ENCODE data around the gene GNAQ.

Gene GNAQ

DNA sequence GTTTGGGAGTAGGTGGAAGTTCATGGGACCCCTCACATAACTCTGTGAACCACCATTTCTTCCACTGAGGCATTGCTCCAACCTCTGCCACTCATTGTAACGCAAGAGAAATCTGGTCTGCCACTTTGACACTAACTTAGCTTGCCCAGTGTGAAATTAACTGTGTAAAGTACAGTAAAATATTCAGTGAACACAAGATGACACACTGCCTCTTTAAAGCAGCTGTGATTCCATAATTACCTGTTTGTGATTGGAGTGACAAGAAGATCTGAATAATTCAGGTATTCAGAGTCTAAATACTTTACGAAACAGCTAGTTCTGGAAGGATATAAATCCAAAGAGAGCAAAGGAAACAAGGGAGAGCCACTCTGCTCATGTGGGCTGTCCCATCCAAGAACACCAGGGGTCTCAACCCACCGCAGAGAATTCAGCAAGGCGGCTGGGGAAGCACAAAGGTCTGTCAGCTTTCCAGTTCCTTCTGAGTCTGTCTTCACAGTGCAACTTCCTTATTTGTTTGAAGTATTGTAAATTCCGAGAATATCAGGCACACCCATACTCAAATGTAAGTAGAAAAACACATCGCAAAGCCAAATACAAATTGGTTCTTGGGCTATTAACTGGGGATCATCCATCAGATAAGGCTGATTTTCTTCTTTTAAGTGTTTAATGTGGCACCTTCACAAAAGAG lies 86.9 kb downstream of the GNAQ start:
- DNase-seq (ENCODE audit: low read depth): no peak

DNA sequence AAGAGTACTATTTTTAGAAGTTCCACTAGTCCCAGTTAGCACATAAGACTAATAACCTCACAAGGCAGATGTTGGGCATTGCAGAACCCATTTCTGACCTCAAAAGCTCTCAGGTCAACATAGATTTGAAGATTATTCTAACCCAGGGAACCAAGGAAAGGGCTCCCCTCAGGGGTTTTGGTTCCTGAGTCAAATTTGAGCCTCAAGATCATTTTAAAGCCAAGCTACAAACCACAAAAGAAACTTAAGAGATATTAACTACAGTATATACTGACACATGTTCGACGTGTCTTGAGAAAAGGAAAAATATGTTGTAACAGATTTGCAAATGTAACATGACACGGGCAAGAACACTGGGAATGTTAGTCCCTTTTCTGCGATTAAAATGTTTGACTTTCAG lies 88.6 kb downstream of the GNAQ start:
- no peak for DNase-seq (ENCODE audit: low read depth)

DNA sequence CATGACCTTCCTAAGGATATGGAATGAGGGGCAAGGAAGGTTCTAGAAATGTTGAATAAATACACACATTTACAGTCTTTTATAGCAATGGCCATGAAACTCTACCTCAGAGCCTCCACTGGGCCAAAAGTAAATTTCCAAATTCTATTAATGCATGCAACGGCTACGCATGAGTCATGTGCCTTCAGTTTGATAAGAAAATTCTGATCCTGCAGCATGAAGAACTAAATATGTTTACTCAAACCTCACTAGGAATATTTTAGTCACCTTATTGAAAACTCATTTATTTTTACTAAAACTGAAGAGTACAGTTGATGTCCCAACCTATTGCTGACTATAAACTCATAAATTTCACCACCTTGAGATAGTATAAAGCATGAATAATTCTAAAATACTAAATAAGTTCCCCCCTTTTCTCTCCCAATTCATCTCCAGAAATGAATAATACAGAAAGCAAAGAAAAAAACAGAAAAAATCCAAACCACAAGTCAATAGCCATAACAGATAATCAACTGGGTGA lies 92.4 kb downstream of the GNAQ start:
- DNase-seq (ENCODE audit: low read depth): no peak

DNA sequence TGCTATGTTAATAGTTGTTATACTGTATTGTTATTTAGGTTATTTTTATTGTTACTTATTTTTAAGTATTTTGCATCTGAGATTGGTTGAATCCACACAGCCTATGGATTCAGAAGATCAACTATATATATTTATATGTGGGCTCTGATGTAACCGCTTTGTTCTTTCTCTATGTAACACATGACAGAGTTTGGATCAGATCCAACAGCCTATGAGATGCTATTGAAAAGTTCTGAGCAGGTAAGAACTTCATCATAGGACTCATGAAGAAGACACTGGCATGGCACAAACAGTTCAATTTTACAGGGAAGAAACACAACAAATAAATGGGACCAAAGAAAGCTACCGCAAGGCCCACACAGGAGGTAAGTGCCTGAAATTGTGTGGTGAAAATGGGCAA lies 93.4 kb downstream of the GNAQ start:
- DNase-seq (ENCODE audit: low read depth): no peak

DNA sequence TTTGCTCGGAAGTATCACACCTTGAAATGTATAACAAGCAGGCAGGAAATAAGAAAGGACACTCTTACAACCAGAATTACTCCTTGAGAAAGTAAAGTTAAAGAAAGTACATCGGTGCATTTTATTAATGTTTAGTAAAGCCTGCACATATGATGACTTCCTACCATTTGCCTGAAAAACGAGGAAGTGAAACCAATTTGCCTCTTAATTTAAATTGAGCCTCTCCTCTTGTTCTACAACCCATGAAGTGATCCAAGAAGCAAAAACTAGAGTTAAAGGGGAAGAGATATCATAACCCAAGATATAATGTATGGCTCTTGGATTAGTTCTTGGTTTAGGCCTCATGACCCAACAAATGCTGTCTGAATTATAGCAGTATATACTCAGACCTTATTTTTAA lies 95.6 kb downstream of the GNAQ start:
- DNase-seq (ENCODE audit: low read depth): no peak

DNA sequence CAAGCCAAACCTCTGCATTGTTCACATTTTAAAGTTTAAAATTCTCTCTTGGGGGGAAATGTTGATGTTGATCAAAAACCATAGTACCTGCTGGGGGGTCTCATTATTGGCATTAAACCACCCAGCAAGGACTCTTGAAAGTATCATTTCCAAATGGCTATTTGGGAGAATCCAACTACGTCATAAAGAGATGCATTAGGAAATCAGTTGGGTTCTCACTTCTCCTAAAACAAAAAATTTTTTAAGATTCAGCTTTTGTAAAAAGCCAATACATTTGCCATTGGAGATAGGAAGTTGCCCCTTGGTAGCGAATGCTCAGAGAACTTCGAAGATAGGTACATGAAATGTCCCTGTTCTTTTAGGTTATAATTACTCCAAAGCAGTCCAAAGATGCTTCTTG lies 96.4 kb downstream of the GNAQ start:
- no peak for DNase-seq (ENCODE audit: low read depth)

DNA sequence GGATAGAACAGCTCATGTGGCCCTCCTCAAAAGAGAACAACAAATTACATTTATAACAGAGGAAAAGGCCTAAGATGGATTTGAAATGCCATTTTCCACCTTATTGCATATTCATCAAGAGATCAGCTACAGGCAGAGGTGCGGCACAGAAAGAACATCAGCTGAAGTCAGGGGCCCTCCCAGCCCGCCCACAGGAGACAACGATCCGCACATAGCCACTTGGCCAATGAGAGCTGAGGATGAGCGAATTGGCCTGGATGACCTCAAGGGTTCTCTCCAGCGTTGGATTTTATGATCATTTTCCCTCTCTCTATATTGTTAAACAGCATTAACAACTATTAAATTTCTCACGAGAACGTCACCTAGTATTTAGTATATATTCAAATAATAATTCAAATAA lies 97.6 kb downstream of the GNAQ start:
- DNase-seq (ENCODE audit: low read depth): no peak

DNA sequence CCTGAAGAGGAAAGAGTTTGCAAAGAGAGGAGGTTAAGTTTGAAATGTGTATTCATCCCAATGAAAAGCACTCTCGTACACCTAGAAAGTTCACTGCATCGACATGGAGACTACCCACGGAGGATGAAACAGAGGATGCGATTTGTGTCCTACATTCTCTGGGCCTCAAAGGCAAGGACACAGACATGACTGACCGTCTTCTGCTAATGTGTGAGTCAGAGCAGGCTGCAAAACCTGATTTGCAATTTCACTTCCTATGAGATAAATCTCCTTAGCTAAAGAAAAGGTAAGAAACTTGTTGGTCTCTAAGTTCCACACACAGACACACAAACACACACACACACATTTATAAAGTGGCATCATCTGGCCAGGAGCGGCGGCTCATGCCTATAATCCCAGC lies 98.6 kb downstream of the GNAQ start:
- no peak for DNase-seq (ENCODE audit: low read depth)

DNA sequence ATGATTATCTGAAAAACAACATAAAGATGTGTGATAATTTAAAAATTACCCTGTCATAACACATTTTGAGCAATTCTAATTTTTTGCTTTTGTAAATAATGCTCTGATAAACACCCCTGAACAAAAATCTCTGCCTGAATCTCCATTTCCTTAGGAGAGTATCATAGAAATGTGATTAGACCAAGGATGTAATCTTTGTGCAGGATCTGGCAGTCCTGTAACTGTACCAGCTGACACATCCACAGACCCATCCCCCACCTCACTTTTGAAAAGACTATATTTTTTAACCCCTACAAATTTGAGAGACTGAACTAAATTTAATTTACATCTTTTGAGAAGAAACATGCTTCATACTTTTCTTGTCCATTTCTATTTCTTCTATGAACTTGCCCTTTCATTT lies 101.7 kb downstream of the GNAQ start:
- no peak for DNase-seq (ENCODE audit: low read depth)

DNA sequence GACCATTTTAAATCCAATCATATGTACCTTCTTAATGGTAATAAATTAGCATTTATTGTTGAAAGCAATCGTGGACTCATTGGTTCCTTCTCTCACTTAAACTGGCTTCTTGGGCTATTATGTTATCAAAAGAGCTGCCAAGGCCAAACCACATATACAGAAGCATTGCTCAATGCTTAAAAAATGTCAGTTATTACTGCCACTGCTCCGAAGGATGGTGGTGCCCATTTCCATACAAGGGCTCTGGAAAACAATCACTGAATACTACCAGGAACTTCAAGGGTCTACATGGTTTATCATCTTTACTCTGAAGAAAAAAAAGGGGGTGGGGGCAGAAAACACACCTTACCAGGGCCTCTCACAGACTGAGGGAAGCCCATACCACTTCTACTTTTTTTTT lies 104.3 kb downstream of the GNAQ start:
- no peak for DNase-seq (ENCODE audit: low read depth)

DNA sequence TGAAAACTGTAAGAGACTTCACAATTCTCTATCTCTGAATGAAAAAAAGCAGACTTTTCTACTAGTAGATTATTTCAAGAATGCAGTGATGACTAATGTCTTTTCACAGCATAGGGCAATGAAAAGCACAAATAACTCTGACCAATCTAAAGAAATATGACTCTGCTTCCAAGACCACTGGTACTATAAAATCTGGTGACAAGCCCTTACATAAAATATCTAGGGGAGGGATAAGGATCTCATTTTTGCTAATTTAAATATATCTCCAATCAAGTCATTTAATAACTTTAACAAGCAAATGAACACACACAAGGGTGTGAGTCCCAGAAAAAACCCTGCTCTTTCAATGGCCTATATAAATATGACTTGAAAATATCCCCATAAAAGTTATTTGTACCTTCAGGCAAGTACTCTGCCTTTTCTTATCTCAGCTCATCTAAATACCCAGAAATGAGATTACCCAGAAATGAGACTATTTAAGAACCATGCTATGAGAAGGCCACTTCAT lies 105.2 kb downstream of the GNAQ start:
- no peak for DNase-seq (ENCODE audit: low read depth)

DNA sequence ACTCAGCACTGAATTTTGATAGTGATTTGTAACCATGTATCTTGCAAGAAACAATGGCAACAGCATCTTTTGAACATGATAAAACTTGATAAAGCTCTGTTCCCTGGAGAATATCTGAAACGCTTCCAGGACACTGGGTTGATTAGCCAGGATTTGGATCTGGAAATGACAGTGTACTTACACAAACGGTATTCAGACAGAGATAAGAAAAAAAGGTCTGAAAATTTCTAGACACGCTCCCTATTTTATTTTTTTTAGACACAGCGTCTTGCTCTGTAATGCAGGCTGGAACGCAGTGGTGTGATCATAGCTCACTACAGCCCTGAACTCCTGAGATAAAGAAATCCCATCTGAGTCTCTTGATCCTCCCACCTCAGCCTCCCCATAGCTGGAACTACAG lies 109.0 kb downstream of the GNAQ start:
- DNase-seq (ENCODE audit: low read depth): no peak

DNA sequence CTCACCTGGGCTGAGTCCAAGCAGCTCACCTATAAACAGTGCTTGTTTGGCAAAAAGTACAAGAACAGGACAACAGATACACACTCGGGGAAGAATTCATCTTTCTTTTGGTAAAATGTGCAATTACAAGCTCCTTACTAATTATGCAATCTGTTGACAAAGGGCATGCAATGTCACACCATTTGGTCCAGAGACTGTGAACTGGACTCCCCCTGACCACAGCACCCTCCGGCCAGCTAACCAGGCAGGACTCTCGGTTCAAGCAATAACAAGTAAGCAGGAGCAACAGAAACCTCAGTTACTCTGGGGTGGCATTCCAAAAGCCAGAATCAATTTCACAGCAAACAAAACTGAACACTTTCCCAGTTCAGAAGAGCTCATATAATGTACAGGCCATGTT lies 113.8 kb downstream of the GNAQ start:
- no peak for DNase-seq (ENCODE audit: low read depth)

DNA sequence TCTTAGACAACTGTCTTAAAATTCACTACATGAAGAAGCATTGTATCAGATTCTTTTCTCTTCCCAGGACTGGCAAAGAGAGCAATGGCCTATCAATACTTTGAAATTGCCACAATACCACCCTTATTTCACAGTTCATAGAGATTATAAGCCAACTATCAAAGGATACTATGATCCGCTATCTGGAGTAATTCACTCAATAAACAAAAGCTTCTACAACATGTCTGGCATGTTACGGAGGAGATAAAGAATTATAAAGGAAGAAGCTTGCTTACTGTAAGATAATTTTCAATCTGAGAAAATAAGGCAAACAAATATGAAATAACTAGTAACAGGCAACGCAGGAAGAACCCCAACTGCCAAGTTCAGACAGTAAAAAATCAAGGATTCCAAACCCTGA lies 114.8 kb downstream of the GNAQ start:
- no peak for DNase-seq (ENCODE audit: low read depth)

DNA sequence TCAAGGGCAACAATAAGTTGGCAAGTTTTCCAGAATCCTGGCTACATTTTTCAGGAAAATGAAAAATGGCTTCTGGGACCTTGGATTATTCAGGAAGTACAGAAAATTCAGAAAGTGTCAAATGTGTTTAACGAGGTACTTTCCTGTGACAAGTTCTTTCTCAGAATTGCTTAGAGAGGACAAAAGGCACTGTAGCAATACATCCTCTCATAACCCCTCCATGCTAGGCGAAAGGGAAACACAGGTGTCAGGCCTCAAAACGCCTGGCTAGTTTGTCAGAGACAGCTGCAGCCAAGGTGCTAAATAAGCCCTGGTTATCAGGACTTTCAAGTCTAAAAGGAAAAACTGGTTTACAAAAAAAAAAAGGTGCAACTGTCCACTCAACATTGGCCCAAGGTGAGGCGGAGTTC lies 115.2 kb downstream of the GNAQ start:
- DNase-seq (ENCODE audit: low read depth): no peak

DNA sequence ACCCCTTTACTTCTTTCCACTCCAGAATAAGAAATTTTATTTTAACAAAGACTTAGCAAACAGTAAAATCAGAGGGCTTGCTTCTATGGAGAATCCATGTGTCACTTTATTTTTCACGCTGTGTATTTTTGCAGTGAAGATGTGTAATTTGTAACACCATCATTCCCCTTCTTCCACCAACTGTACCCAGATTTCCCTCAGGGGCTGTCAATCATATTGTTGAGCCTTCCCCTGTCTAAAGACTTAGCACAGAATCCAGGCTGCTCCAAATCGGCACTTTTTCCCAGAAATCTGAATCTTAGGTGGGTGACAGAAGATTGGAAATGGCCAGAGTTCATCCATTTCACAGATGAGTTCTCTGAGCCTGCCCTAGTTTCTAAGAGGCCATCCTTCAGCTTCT lies 115.9 kb downstream of the GNAQ start:
- no peak for DNase-seq (ENCODE audit: low read depth)

DNA sequence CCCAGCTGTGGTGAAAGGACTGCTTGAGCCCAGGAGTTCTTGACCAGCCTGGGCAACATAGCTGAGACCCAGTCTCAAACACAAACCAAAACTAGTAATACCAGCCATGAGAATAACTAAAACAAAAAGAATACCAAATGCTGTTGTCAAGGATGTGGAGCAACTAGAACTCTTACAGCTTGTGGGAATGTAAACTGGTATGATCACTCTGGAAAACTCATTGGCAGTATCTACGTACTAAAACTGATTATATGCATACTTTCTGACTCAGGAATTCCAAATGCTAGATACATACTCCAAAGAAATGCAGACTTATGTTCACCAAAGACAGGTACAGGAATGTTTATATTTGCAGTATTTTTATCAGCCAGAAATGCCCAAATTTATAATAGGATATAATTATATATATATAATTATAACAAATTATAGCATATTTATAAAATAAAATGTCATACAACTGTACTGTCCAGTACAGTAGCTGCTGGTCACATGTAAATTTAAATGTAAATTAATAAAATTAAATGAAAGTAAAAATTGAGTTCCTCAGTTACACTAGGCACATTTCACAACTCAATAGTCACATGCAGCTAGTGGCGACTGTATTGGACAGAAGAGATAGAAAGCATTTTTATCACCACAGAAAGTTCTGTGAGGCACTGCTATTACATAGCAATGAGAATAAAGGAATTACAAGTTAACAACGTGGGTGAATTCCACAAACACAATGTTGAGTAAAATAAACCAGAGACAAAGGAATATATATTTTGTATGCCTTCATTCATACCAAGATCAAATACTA lies 118.5 kb downstream of the GNAQ start:
- DNase-seq (ENCODE audit: low read depth): no peak

DNA sequence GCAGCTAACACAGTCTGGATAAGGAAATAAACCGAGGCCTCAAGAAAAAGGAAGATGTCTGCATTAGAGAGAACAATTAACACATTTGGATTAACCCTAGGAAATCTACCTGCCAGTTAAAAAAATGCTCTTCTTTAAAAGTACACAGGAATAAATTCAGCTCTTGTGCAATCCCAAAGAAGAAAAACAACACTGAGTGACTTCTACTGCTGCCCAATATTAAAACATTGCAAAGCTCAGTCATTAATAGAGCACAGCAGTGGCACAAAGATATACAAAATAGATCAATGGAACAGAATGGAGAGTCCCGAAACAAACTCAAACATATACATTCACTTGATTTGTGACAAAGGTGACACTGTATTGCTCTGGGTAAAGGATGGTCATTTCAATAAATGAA lies 119.7 kb downstream of the GNAQ start:
- no peak for DNase-seq (ENCODE audit: low read depth)

DNA sequence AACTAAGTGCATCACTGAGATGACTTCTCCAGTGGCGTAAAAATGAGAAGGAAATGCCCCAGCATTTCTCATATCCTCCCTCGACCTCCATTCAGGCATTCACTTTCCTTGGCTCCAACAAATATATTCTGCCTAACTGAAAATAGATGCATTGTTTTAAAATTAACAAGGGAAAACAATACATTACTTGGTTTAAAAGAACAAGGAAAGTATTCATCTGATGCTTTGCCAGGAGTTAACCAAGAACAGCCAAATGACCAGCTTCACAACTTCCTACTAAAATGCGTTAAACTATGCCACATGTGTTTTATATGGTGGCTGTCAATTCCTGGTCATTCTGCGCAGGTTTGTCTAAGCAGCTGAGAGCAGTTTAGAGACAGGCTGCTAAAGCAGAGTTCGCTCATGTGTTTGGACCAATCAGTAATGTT lies 121.4 kb downstream of the GNAQ start:
- no peak for DNase-seq (ENCODE audit: low read depth)

DNA sequence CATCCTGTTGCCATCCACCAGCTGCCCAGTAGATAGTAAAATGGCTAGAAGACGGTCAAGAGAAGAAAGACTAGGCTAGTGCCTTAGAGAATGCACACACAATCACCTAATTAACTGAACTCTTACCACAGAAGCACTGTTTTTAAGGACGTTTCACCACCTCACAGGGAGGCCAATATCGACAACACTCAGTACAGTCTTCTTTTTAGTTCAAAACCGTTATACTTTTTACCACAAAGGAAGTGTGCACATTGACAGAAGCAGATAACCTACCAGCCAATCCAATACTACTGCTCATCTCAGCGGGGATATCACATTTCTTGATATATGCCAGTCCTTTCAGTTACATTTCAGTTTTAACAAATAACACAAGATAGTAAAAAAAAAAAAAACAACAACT lies 122.3 kb downstream of the GNAQ start:
- DNase-seq (ENCODE audit: low read depth): no peak

DNA sequence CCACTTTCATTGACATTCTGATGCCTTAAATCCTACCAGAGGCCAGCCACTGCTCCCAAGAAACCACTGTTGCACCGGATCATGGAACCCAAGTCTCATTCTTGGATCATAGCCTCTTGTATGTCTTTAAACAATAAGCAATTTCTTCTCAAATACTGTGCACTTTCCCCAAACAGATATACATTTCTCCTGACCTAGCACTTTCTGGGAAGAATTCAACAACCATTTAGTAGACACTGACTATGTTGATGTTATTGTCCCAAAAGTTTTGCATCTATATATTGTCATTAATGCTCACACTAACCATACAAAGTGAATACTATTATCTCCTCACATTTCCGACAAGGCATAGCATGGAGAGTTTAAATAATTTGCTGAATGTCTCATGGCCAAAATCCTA lies 123.3 kb downstream of the GNAQ start:
- no peak for DNase-seq (ENCODE audit: low read depth)

DNA sequence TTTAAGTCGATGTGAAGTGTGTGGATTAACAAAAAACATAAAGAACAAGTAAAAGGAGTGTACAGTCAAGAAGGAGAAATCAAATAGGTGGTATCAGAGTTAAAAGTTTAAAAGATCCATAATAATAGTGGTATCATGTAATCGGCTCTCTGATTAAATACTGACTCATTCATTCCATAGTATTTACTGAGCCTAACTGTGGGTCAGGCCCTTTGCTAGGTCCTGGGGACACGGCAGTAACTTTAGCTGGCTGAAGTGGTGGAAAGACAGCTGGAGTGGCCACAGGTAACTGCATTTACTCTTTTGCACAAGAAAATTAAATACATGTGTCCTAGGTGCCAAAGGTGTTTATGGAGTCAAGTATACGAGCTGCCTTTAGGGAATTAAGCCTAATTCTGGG lies 124.0 kb downstream of the GNAQ start:
- DNase-seq (ENCODE audit: low read depth): no peak

DNA sequence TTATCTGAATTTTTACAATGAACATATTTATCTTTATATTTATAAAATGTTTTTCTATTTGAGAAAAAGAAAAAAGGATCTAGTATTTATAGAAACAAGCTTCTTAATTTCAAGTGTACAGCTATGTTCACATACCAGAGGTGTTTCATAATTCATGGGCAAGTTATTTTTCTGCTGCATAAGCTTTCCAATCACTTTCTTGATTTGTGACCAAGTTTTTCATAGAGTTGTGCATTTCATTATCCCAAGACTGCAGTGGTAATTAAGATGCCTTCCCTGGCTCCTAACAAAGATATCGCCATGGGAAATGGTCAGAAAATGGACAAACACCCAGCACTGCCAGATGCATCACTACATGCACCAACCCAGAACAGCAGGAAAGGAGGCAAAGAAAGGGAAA lies 124.6 kb downstream of the GNAQ start:
- DNase-seq (ENCODE audit: low read depth): no peak
